GM19467 (cell line): ENCODE results near the gene TMEM92.
A peak's percentile ranks its signal among the peaks of the same experiment; 100 is the strongest.
"Not testable (repeated sequence)": the region's sequence is repeated elsewhere in the genome, so short reads cannot be mapped to it uniquely, and the experiment has no call there.

Source experiments
- ATAC-seq: cut with Tn5 transposase; IDR thresholded peaks from one replicate; pipeline ENCODE4 v1.9.1; 2021; ENCODE audit warnings: mild to moderate bottlenecking, moderate library complexity; ENCODE audit not compliant: unreplicated experiment

Gene TMEM92

GRCh38 chr17:50262001-50262794 lies 12.1 kb upstream of the TMEM92 start:
- no peak for ATAC-seq

DNA sequence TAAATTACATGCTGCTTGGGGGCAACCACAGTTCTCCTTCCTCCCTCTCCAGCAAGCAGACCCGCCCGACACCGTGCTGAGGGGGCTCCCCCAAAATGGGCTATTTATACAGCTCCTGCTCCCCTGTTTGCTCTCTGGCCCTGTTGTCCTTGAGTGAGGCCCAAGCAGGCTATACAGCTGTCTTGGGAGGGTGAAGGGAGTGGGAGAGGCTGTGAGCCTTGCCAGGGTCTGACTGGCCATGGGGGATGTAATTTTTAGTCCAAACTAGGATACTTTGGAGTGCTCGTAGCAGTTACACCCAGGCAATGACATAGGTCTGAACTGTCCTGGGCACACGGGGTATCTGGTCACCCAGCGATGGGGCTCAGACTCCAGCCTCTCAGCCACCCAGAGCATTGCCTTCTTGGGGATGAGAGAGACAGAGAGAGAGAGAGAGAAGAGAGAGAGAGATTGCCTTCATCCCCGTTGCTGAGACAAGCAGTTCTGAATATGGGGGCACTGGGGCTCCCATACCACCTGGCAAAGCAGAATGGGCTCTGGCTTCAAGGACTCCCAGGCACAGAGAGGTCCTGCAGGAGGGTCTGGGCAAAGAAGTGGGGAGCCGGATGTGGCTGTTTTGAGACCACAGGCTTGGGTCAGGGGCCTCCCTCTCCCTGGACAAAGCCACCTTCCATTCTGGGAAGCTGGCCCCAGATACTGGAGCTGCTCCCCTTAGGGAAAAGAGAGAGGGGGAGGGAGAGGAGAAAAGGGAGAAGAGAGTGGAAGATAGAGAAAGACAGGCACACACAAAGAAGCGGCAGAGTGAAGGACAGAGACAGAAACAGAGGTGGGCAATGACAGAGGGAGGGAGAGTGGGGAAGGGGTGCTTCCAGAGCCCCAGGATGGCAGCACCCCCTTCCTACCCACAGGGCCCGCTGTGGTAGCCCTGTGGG lies 10.7 kb upstream of the TMEM92 start:
- no peak for ATAC-seq

DNA sequence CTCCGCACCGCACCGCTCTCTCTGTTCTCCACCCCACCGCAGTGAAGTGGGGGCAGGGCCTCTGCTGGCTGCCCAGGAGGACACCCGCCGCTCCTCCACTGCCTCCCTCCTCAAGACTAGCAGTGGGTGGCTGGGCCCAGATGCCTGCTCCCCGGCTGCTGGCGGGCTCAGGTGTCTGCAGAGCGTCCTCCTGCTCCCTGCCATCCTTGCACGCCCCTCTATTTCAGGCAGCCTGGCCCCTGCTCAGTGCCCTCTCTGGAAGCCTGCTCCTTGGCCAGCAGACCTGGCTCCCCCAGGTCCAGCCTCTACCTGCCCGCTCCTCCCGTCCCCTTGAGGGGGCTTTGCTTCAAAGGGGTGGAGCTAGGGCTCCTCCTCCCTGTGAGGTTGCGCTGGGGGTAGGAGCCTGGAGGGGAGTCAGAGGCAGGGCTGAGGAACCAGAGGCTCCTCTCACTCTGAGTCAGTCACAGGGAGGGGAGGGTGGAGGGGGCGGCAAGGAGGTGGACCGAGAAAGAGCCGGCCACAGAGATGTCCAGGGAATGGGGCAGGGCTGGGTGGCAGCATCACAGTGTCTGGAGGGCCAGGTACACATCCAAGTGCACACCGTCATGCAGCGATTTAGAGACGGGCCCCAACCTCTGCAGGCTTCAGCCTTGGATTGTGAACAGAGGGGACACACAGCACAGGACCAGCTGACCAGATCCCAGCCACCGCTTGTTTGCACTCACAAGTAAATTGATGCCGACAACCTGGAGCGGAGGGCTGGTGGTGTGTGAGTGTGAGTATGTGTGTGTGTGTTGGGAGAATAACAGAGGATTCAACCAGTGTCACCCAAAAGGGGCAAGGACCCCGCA lies 9.8 kb upstream of the TMEM92 start:
- no peak for ATAC-seq

DNA sequence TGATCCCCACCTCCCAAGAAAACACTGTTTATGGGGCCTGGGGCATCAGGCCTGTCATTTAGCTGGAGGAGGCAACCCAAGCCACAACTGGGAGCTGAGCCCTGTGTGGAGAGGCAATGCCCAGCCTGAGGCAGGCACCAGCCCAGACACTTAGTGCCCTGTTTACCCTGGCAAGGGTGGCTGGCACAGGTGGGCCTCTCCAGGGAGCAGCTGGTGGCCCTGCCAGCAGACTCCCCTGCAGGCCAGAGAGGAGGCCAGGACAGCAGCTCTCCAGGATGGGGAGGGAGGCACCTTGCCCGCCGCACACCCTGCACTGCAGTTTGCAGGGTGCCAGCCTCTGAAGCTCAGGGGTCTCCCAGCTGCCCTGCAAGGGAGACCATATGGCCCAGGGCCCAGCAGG lies 9.1 kb upstream of the TMEM92 start:
- ATAC-seq = no peak

DNA sequence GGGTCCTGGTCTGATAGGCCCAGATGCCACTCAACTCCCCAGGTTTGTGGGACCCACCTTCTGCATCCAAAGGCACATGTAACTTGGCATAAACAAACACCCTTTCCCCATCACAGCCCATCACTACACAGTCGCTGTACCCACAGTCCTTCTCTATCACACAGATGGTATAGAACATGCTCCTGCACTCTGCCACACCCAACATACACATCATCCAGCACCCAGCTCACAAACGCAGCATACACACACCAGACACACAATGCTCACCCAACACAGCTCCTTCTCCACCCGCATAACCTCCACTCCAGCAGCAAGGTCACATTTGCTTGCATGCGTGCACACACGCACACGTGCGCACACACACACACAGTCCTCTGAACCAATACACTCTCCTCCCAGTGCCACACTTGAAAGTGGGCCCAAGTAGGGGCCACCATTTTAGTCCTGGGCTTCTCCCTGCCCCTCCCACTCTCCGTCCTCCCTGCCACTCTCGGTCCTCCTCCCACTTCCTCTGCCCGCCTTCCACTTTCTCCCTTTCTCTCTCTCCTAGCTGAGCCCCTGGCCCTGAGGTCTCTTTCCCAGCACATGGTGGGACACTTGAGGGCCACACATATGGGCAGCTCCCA lies 8.5 kb upstream of the TMEM92 start:
- ATAC-seq = no peak

DNA sequence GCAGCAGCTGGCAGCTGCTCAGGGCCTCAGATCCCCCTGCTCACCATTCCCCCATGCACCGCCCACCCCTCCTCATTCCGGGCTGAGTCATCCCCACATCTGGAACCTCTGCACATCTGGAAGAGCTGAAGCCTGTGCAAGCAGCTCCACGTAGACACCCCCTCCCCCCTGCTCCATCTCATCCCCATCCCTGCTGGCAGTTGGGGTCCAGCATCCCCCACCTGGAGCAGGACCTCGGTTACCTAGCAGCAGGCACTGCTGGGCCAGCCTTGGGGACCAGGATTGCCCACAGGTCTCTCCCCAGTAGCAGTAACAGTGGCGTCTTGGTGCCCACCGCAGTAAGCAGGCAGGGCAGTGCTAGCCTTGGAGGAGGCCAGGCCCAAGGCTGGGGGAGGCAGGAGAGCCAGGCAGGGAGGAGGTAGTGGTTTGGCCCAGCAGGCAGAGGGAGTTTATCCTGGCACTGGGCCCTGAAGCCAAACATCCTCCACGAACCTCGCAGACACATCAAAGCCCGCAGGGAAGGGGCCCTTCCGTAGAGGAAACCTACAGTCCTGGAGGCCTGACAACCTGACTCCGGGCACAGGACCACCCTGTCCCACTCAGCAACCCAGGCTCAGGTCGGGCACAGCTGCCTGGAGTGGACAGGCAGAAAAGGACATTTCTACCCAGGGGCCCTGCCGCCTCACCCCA lies 7.7 kb upstream of the TMEM92 start:
- no peak for ATAC-seq

DNA sequence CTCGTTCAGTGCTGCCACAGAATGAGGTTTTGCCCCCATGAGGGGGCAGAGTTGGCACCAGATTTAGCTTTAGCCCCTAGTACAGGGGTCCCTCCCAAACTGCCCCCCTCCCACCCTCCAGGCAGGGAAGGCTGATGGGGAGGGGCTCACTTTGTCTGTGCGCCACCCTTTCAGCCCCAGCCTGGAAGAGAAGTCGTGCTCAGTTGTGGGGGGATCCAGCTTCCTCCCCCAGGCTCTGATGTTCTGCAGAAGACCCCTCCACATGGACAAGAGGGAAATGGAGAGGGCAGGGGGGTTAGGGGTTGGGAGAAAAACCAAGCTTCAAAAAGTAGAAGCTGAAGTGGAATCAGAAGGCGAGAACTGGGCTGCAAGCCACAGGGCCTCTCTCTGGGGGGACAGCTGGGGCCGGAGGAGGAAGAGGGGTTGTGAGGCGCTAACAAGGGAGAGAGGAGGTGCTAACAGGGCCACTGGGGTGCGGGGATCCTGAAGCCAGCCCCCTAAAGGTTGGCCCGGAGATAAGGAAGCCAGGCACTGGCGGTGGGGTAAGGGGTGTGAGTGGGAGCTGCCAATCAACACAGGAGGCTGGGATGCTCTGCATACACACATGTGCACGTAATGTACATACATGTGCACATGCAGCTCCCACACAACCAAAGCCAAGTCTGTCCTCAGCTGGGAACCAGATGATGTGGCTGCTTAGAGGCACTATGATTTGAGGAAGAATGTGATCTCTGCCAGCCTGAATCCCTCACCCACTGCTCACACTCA lies 7.0 kb upstream of the TMEM92 start:
- ATAC-seq = no peak

GRCh38 chr17:50268026-50268425 lies 6.2 kb upstream of the TMEM92 start:
- ATAC-seq = no peak

- no peak for ATAC-seq
Observed at GRCh38 chr17:50268743-50269275, 5.5 kb upstream of the TMEM92 start.

- ATAC-seq = peak; percentile 56
Observed at GRCh38 chr17:50269477-50270434, 4.5 kb upstream of the TMEM92 start.

DNA sequence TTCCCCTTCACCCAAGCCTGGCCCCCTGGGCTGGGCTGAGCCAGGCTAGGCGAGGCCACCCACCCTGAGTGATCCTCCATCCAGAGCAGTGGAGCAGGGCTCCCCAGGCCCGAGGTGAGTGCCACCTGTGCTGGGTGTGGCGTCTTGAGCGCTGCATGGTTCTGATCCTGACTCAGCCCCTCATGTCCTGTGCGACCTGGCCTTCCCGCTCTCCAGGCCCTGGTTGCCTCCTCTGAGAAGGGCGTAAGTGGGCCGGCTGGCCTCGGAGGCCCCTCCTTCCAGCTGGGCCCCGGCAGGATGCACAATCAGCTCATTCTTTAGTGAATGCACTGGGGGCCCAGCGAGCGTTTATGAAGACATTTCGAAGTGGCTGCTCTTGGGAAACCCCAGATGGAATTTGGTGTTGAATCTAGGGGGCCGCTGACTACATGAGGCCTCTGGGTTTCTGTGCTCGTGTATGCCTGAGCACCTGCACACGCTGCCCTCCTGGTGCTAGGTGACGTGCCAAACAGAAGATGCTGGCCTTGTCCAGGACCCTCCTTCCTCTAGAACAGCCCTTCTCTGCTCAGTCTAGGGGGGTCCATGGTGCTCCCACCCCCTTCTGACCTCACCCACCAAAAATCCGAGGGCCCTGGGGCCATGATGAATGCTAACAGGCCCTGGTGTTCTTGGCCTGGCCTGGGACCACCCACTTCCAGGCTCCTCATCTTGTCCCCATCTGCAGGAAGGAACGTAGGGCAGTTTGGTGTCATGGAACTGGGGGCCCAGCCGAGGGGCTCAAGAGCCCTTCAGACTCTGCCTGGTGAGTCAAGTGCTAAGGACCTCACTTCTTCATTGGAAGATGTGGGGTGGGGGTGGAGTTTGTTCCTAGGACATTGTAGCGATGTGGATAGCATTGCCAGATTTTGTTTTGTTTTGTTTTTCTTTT lies 3.6 kb upstream of the TMEM92 start:
- no peak for ATAC-seq

GRCh38 chr17:50271363-50271750 lies 2.9 kb upstream of the TMEM92 start:
- not testable (repeated sequence) for ATAC-seq

DNA sequence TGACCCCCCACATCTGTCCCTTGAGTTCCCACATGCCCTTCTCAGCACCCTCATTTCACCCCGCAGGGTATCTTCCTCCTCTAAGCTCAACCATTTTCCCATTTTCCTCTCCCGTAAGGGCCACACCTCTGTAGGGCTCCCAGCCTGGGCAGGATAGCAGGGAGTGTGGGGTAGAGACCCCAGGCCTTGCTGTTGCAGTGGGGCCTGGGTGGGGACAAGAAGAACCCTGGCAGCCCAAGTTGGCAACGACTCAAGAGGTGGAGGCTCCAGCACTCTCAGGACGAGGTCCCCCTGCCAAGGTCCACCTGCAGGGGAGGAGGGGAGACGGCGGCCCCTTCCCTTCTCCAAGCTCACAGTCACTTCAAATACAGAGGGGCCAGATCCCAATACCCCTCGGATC lies 2.0 kb upstream of the TMEM92 start:
- no peak for ATAC-seq

DNA sequence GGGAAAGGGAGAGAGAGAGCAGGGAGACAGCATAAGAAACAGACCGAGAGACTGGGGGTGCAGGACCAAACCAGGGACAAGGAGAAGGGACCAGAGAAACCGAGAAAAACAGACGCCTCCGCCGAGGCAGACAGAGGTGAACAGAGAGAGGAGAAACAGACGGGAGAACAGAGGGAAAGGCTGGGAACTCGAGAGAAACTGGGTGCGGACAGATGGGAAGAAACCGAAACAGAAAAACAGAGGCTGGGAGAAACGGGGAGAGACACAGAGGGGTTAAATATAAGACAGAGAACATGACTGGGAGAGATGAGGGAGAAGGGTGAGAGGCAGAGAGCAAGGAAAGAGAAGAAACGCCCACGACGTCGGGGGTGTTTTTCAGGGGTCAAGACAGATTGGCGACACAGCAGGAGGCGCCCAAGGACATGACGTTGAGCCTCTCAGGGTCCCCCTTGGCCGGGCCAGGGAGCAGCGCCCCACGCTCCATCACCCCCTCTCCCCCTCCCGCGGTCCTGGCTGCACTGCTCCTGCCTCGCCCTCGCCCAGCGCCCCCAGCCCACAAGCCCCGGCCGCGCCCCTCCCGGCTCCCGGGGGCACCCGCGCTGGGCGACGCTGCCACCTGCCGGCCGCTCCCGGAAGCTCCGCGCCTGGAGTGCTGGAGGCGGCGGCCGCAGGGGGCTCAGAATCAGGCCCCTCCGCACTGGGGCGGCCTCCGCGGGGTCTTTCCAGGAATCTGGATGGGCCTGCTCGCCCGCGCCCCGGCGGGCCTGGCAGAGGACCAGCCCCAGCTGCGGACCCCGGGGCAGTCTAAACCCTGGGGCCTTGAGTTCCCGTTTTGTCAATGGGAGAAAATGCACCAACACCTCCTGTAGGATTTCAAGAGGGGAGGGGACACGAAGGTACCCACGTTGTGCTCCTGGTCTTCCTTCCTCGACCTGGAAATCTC lies 1.3 kb upstream of the TMEM92 start:
- no peak for ATAC-seq

- no peak for ATAC-seq
Observed at GRCh38 chr17:50273654-50274040, 619 bp upstream of the TMEM92 start.

GRCh38 chr17:50274897-50275221 lies 593 bp downstream of the TMEM92 start:
- ATAC-seq = no peak
